Measurements from ENCODE around the gene ZBTB38.

The ZBTB38 gene

GRCh38 chr3:141368925-141369794, 856 bp downstream of the ZBTB38 start:
- FAIRE-seq = peak; percentile 3

GRCh38 chr3:141370065-141370533, 1.8 kb downstream of the ZBTB38 start:
- FAIRE-seq = peak; percentile 85

GRCh38 chr3:141371882-141372281, 3.6 kb downstream of the ZBTB38 start:
- FAIRE-seq = no peak

GRCh38 chr3:141372656-141373055, 4.4 kb downstream of the ZBTB38 start:
- FAIRE-seq = no peak

GRCh38 chr3:141373232-141373631, 4.9 kb downstream of the ZBTB38 start:
- no peak for FAIRE-seq

GRCh38 chr3:141373768-141374526, 5.6 kb downstream of the ZBTB38 start:
- FAIRE-seq = no peak

GRCh38 chr3:141375381-141376301, 7.3 kb downstream of the ZBTB38 start:
- no peak for FAIRE-seq

GRCh38 chr3:141377377-141377776, 9.1 kb downstream of the ZBTB38 start:
- no peak for FAIRE-seq

- FAIRE-seq = no peak
Observed at GRCh38 chr3:141378556-141378955, 10.3 kb downstream of the ZBTB38 start.

- FAIRE-seq = no peak
Observed at GRCh38 chr3:141379250-141379966, 11.1 kb downstream of the ZBTB38 start.

GRCh38 chr3:141380279-141380678, 12.0 kb downstream of the ZBTB38 start:
- FAIRE-seq = no peak

GRCh38 chr3:141380987-141381386, 12.7 kb downstream of the ZBTB38 start:
- no peak for FAIRE-seq

- no peak for FAIRE-seq
Observed at GRCh38 chr3:141382571-141382970, 14.3 kb downstream of the ZBTB38 start.

- no peak for FAIRE-seq
Observed at GRCh38 chr3:141383555-141384129, 15.3 kb downstream of the ZBTB38 start.

GRCh38 chr3:141384157-141384556, 15.9 kb downstream of the ZBTB38 start:
- no peak for FAIRE-seq

GRCh38 chr3:141384575-141384974, 16.3 kb downstream of the ZBTB38 start:
- no peak for FAIRE-seq

- FAIRE-seq = no peak
Observed at GRCh38 chr3:141385406-141386125, 17.3 kb downstream of the ZBTB38 start.

GRCh38 chr3:141386126-141386488, 17.8 kb downstream of the ZBTB38 start:
- no peak for FAIRE-seq

- FAIRE-seq = no peak
Observed at GRCh38 chr3:141386611-141387111, 18.4 kb downstream of the ZBTB38 start.

- no peak for FAIRE-seq
Observed at GRCh38 chr3:141387516-141387915, 19.2 kb downstream of the ZBTB38 start.

- no peak for FAIRE-seq
Observed at GRCh38 chr3:141388395-141388794, 20.1 kb downstream of the ZBTB38 start.

Measured in A204.1 (cell line).